D721Med (cell line): ENCODE data around the gene TIMELESS.
"Not testable (repeated sequence)": the region's sequence is repeated elsewhere in the genome, so short reads cannot be mapped to it uniquely, and the experiment has no call there.

Source experiments
- DNase-seq: peaks from one replicate; pipeline ENCODE4 v3.0.0; 2011; ENCODE audit warnings: low spot score; ENCODE audit not compliant: insufficient read length
- FAIRE-seq: peaks from 2 replicates; lab custom pipeline; 2011; peaks lifted over from hg19 to GRCh38; lab: Jason Lieb, UNC
- TF ChIP-seq, protein P1 (sequence below): IDR thresholded peaks from 2 replicates; pipeline ENCODE4 v1.5.1; 2012; ENCODE audit warnings: mild to moderate bottlenecking, control low read depth; ENCODE audit not compliant: insufficient read depth; ENCODE audit errors: missing control alignments

Gene TIMELESS, protein sequence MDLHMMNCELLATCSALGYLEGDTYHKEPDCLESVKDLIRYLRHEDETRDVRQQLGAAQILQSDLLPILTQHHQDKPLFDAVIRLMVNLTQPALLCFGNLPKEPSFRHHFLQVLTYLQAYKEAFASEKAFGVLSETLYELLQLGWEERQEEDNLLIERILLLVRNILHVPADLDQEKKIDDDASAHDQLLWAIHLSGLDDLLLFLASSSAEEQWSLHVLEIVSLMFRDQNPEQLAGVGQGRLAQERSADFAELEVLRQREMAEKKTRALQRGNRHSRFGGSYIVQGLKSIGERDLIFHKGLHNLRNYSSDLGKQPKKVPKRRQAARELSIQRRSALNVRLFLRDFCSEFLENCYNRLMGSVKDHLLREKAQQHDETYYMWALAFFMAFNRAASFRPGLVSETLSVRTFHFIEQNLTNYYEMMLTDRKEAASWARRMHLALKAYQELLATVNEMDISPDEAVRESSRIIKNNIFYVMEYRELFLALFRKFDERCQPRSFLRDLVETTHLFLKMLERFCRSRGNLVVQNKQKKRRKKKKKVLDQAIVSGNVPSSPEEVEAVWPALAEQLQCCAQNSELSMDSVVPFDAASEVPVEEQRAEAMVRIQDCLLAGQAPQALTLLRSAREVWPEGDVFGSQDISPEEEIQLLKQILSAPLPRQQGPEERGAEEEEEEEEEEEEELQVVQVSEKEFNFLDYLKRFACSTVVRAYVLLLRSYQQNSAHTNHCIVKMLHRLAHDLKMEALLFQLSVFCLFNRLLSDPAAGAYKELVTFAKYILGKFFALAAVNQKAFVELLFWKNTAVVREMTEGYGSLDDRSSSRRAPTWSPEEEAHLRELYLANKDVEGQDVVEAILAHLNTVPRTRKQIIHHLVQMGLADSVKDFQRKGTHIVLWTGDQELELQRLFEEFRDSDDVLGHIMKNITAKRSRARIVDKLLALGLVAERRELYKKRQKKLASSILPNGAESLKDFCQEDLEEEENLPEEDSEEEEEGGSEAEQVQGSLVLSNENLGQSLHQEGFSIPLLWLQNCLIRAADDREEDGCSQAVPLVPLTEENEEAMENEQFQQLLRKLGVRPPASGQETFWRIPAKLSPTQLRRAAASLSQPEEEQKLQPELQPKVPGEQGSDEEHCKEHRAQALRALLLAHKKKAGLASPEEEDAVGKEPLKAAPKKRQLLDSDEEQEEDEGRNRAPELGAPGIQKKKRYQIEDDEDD

DNA sequence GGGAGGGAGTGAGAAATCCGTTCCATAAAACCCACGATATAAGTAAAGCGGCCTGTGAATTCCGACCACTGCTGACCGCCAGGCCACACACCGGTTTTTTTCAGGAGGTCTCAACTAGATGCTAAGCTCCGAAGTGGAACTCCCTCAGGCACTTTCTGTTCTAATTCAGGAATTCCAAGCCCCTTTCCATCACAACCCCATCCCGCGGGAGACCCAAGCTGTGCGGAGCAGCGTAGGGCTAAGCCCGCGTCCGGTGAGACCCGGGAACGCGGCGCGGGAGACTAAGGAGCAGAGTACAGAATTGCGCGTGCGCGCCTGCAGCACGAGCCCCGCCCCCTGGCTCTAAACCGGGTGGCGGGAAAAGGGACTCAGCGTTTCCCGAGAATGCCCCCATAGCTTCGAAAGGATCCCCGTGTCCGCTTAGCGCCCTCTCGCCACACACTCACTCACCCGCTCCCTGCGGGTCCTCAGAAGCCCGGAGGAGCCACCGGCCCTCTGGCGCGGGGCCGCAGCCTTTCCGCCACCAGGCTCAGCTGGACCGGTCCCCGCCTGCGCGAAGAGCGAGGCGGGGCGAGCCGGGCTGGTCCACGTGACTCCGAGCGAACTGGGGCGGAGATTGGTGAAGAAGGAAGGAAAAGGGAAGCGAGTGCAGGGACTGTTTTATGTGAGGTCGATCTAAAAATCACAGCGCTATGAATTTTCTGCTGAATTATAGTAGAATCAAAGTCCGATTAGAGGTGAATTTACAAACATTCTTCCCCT lies at the start of gene TIMELESS:
Gene TIMELESS (minus strand): TSS at position 567 of the 762 bp plus-strand sequence. CDS start 15,256 bp downstream, outside the sequence.
- DNase-seq (peak; percentile 78), FAIRE-seq (no peak)
- TF ChIP-seq, protein P1, sequence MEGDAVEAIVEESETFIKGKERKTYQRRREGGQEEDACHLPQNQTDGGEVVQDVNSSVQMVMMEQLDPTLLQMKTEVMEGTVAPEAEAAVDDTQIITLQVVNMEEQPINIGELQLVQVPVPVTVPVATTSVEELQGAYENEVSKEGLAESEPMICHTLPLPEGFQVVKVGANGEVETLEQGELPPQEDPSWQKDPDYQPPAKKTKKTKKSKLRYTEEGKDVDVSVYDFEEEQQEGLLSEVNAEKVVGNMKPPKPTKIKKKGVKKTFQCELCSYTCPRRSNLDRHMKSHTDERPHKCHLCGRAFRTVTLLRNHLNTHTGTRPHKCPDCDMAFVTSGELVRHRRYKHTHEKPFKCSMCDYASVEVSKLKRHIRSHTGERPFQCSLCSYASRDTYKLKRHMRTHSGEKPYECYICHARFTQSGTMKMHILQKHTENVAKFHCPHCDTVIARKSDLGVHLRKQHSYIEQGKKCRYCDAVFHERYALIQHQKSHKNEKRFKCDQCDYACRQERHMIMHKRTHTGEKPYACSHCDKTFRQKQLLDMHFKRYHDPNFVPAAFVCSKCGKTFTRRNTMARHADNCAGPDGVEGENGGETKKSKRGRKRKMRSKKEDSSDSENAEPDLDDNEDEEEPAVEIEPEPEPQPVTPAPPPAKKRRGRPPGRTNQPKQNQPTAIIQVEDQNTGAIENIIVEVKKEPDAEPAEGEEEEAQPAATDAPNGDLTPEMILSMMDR: no peak

DNA sequence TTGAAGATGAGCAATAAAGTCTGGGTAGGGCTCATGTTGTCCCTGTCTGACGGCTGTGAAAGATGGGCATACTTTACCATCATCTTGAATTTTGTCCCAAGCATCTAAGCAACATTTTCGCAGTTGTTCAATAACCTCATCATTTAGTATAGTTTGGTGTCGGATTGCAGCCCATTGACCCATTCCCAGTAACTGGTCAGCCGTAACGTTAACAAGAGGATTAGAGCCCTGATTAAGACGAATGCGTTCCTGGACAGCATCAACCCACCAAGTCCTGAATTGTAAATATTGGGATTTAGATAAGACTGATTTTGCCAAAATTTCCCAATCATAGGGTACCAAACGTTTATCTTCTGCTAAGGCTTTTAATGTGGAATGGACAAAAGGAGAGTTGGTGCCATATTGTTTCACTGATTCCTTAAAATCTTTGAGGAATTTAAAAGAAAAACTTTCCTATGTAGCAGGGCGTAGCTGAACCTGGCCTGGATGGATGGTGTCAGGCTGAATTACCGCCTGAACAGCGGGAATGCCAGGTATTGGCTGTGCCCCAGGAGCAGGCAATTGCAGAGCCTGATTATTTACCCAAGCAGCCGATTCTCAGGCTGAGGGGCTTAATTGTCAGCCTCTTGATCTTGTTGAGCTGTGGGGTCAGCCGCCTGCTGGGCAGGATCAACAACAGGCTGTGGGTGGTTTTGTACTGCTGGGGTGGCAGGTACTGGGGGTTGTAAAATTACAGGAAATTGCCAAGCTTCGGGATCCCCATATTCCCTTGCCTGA lies 49.1 kb upstream of the TIMELESS start:
- FAIRE-seq, DNase-seq: not testable (repeated sequence)

DNA sequence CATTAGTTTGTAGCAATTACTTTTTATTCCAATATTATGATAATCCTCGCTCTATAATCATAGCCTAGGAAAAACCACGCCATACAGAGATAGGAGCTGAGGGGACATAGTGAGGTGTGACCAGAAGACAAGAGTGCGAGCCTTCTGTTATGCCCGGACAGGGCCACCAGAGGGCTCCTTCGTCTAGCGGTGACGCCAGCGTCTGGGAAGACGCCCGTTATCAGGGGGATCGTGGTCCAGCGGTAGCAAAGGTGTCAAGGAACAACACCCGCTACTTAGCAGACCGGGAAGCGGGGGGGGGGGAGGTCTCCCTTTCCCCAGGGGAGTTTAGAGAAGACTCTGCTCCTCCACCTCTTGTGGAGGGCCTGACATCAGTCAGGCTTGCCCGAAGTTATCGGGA lies 47.5 kb upstream of the TIMELESS start:
- TF ChIP-seq, protein P1: peak; percentile 41
- DNase-seq: not testable (repeated sequence)

DNA sequence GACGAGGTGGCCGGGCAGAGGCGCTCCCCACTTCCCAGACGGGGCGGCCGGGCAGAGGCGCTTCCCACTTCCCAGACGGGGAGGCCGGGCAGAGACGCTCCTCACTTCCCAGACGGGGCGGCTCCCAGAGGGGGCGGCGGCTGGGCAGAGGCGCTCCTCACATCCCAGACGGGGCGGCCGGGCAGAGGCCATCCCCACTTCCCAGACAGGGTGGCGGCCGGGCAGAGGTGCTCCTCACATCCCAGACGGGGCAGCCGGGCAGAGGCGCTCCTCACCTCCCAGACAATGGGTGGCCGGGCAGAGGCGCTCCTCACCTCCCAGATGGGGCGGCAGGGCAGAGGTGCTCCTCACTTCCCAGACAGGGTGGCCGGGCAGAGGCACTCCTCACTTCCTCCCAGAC lies 45.3 kb upstream of the TIMELESS start:
- not testable (repeated sequence) for FAIRE-seq, DNase-seq

More for the DNA sequence above, 47.5 kb upstream of the TIMELESS start:
- FAIRE-seq: not testable (repeated sequence)

DNA sequence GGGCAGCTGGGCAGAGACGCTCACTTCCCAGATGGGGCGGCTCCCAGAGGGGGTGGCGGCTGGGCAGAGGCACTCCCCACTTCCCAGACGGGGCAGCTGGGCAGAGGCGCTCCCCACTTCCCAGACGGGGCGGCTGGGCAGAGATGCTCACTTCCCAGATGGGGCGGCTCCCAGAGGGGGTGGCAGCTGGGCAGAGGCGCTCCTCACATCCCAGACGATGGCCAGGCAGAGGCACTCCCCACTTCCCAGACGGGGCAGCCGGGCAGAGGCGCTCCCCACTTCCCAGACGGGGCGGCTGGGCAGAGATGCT lies 44.8 kb upstream of the TIMELESS start:
- FAIRE-seq, DNase-seq: not testable (repeated sequence)

DNA sequence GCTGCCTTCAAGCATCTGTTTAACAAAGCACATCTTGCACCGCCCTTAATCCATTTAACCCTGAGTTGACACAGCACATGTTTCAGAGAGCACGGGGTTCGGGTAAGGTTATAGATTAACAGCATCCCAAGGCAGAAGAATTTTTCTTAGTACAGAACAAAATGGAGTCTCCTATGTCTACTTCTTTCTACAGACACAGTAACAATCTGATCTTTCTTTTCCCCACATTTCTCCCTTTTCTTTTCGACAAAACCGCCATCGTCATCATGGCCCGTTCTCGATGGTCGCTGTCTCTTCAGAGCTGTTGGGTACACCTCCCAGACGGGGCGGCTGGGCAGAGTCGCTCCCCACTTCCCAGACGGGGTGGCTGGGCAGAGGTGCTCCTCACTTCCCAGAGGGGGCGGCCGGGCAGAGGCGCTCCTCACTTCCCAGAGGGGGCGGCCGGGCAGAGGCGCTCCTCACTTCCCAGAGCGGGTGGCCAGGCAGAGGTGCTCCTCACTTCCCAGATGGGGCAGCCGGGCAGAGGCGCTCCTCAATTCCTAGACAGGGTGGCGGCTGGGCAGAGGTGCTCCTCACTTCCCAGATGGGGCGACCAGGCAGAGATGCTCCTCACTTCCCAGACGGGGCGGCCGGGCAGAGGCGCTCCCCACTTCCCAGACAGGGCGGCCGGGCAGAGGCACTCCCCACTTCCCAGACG lies 44.3 kb upstream of the TIMELESS start:
- DNase-seq, FAIRE-seq: not testable (repeated sequence)

DNA sequence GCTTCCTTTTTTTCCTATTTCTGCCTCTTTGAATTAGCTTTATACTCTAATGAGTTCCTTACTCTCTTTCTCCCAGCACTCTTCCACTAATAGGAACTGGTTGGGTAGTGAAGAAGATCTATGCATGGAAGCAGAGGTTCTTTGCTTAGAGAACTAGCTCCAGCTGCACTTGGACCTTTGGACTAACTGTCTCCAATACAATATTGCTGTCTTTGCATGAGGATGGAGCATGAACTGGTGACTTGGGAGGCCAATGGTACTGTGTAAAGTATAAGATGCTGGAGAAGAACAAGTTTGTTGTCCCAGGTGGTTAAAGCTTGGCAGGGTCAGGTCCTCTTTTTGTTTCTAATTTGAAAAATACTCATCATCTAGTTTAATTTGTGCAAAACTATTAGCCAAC lies 41.1 kb upstream of the TIMELESS start:
- TF ChIP-seq, protein P1: no peak
- FAIRE-seq (no peak), DNase-seq (no peak)
